KBM-7 (cell line): Measurements from ENCODE around the gene TMEM150C.

Source experiments
- DNase-seq: peaks from one replicate; pipeline ENCODE4 v3.0.0-alpha.2; 2015
- in situ Hi-C: fragments of 300-500 bp; cut with MboI; formaldehyde crosslinking; loops from 2 replicates; pipeline ENCODE4 v1.14.3; 2020; ENCODE audit warnings: low sequenced_read_pairs, low pct_unique_long_range_greater_than_20kb, mixed read lengths

Gene TMEM150C

DNA sequence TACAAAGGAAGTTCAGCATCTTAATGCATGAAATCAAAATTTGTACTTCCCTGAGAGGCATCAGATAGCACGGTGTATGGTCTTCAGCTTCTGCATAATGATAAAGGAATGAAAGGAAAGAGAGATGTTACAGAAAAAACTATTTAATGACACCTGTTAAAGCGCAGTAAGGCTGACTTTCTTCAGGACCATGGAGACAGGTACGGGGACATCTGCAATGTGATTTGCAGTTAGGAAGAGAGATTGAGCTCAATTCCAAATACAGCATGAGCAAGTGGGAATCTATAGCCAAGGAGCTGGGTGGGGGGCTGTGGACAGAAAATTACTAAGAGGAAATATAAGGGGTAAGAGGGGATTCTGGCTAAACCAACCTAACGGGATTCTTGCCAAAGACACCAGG lies 39.3 kb downstream of the TMEM150C start:
- DNase-seq, result no peak
- in situ Hi-C loops, result no loop called here

- DNase-seq, result no peak
- in situ Hi-C loops, result no loop called here
Measured at GRCh38 chr4:82521283-82521682, 40.5 kb downstream of the TMEM150C start.

GRCh38 chr4:82519776-82520175 lies 42.0 kb downstream of the TMEM150C start:
- in situ Hi-C loops, result no loop called here
- DNase-seq, result no peak

DNA sequence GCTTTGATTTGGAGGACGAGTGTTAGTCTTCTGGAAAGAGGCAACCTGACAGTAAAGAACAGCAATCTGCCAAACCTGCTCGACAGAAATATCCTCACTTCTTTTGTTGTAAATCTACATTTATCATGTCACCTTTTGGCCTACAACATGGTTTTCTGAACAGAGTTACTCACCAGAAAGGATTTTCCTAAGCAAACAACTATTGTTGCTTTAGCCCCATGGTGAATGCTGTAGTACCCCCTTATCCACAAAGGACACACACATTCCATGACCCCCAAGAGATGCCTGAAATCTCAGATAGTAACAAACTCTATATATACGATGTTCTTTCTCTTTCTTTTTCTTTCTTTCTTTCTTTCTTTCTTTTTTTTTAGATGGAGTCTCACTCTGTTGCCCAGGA lies 42.7 kb downstream of the TMEM150C start:
- in situ Hi-C loops, result no loop called here
- DNase-seq, result no peak

DNA sequence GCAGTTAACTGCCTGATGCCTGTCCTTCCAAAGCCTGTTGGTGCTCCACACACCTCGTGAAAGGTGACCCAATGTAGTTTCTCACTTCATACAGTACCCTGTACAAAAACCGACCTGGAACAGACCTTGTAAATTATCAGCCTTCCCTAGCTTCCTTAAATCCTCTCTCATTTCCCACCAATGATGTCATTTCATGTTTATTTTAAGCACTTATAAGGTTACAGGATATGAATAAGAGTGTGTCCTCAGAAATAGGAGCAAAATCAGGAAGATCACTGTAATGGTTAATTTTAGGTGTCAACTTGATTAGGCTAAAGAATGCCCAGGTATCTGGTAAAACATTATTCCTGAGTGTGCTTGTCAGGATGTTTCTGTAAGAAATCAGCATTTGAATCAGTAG lies 44.7 kb downstream of the TMEM150C start:
- DNase-seq, result no peak
- in situ Hi-C loops, result no loop called here

DNA sequence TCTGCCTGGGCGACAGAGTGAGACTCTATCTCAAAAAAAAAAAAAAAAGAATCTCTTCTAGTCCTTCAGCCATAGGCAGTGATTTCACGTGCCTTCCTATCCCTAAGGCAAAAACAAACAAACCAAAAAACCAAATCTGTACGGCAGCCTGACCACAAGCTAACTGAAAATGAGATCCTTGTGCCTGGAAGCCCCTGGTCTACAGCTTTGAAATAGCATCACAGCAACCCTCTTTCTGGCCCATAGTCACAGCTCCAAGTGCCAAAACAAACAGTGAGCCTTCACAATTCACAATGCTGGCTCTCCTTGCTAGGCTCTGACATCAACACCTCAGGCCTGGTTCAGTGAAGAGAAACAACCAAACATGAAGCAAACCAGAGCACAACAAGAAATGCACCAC lies 46.1 kb downstream of the TMEM150C start:
- DNase-seq, result no peak
- in situ Hi-C loops, result no loop called here

- no peak for DNase-seq
- in situ Hi-C loops, result no loop called here
Measured at GRCh38 chr4:82513382-82513781, 48.4 kb downstream of the TMEM150C start.

- no peak for DNase-seq
- in situ Hi-C loops, result no loop called here
Measured at GRCh38 chr4:82510216-82510615, 51.6 kb downstream of the TMEM150C start.

GRCh38 chr4:82508806-82509428 lies 52.9 kb downstream of the TMEM150C start:
- in situ Hi-C loops, result no loop called here
- DNase-seq, result no peak

DNA sequence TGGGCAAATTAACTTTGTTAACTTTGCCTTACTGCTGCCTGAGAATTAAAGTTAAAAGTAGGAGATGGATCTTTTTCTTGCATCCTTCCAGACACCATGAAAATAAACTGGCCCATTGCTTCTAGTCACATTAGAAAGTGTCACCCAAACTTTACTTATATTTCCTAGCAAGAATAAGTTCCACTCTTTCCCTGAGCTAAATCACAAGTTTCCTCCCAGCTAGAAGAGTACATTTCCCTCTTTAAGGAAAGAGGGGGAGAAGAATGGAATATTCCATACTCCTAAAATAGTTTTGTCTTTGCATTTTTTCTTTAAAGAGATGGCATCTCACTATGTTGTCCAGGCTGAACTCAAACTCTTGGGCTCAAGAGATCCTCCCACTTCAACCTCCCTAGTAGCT lies 53.8 kb downstream of the TMEM150C start:
- in situ Hi-C loops, result no loop called here

DNA sequence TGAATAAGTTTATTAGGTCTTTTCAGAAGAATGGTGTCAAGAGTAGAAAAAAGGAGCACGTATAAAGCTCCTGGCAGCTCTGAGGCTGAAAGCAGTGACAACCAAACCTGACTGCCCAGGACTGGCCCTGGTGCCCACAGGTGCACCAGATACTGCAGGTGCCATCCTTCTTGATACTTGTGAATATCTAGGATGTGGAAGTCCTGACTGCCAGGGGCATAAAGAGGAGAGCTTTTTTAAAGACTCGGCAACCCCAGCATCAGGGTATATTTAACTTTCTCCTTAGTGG lies 60.7 kb downstream of the TMEM150C start:
- in situ Hi-C loops, result no loop called here
- no peak for DNase-seq

More for the DNA sequence above, 53.8 kb downstream of the TMEM150C start:
- DNase-seq, result no peak

DNA sequence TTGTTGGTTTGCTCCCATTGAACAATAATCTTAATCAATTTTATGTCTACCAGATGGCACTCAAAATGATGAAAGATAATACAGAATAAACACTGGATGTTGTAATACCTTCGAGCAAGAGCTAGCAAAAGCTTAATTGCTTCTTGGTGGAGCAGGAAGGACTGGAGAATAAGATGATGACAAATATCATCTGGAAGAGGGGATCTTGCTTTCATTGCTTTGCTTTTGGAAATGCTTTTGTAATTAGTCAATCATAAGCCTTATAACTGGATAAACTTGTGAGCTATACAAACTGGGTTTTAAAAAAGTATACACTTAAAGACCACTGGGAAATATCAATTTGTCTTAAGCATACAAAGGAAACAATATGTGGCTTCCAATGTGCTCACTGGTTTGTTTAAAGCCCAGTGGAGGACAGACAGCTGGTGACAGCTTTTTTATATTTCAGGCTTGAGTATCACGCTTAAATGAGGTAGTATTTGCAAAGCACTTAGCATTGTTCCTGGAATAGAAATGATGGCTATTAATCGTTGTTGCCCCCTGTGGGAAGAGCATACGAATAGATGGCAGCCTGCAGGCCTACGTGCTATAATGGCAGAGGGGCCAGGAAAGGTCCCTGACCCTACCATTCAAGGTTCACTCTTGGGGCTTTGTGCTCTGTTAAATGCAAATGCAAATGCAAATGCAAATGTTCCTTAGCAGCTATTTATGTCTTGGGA lies 61.2 kb downstream of the TMEM150C start:
- in situ Hi-C loops, result no loop called here
- DNase-seq, result no peak

DNA sequence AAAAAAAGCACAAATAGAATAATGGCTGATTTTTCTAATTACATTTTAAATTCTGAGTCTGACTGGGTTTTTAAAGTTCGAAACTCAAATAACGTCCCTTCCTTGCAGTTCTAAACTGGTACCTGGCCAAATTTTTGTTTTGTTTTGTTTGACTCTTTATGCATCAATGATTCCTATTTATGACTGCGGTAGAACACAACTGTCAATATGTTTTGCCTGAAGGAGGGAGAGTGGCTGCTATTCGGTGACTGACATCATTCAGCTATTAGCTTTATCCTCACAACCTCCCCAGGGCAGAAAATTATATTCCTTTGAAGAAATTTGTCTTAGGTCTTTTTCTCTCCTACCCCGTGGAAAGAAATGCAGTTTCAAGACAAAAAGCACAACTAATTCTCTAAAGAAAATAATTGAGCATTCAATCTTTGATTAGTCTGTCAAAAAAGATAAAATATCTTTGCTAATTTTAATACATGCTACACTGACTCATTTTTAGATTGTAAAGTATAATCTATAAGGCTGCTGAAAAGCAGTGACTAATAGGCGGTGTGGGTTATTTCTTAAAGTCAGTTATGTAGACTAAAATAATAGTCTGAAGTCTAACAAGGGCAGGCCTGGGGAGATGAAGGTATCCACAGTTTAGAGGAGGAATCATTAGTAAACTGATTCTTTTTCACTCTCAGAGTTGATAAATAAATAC lies 61.9 kb downstream of the TMEM150C start:
- in situ Hi-C loops, result no loop called here
- no peak for DNase-seq

DNA sequence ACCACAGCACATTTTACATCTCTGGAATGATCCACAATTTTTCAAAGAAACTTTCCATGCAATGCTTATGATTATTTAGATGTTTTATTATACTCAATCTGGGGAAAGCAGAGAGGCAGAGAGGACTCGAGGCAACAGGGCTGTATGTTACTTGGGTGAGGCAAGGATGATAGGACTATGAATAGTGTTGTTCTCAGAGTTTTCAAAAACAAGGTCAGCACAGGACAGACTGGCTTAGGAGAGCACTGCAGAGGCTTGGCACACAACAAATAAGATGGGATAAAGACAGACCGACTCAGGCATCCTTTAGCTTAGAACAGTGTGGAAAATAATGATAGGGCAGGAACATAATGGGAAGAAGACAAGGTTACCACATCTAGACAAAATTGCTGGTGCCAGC lies 65.4 kb downstream of the TMEM150C start:
- no peak for DNase-seq
- in situ Hi-C loops, result no loop called here

- no peak for DNase-seq
- in situ Hi-C loops, result no loop called here
Measured at GRCh38 chr4:82495666-82496065, 66.1 kb downstream of the TMEM150C start.

- peak; percentile 49 for DNase-seq
- in situ Hi-C loops, result no loop called here
Measured at GRCh38 chr4:82493721-82494425, 67.9 kb downstream of the TMEM150C start.

DNA sequence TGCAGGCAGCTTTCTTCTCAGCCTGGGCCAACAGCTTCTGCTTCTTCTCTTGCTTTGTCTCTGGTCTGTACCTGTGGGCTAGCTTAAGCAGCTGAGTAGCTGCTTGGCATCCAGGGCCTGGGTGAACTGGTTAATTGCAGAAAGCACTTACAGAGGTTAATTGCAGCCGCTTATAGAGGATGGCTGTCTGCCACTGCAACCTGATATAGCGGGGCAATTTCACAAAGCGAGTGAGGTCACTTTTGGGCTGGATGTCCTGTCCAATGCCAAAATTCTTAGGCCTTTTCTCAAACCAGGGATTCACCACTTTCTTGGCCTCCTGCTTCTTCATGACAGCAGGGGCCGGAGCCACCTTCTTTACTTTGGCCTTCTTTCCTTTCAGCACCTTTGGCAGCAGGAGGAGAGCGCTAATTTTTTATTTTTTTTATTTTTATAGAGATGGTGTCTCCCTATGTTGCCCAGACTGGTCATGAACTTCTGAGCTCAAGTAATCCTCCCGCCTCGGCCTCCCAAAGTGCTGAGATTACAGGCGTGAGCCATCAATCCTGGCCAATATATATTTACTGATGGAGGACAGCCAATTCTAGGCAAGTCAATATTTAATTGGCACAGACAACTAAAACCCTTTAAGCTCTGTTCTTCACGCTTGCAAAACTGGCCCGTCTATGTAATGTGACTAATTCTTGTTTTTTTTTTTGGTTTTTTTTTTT lies 70.4 kb downstream of the TMEM150C start:
- in situ Hi-C loops, result no loop called here

GRCh38 chr4:82489987-82490386 lies 71.8 kb downstream of the TMEM150C start:
- DNase-seq, result no peak
- in situ Hi-C loops, result no loop called here

More for the DNA sequence above, 70.4 kb downstream of the TMEM150C start:
- DNase-seq, result no peak

- no peak for DNase-seq
- in situ Hi-C loops, result no loop called here
Measured at GRCh38 chr4:82489076-82489475, 72.7 kb downstream of the TMEM150C start.
